ENCODE measurements around the gene SYT1. TPM values are rescaled to one million over a fixed set of nuclear protein-coding genes. Genes with fewer than 3 reads are reported as not detected.

SYT1 gene
- total RNA-seq, 4 donors from 2014 or later: 1.1 to 3.7 (median 1.9) TPM

GRCh38 chr12:79275631-79276030 lies 411.1 kb downstream of the SYT1 start:
- TF ChIP-seq, protein P1, sequence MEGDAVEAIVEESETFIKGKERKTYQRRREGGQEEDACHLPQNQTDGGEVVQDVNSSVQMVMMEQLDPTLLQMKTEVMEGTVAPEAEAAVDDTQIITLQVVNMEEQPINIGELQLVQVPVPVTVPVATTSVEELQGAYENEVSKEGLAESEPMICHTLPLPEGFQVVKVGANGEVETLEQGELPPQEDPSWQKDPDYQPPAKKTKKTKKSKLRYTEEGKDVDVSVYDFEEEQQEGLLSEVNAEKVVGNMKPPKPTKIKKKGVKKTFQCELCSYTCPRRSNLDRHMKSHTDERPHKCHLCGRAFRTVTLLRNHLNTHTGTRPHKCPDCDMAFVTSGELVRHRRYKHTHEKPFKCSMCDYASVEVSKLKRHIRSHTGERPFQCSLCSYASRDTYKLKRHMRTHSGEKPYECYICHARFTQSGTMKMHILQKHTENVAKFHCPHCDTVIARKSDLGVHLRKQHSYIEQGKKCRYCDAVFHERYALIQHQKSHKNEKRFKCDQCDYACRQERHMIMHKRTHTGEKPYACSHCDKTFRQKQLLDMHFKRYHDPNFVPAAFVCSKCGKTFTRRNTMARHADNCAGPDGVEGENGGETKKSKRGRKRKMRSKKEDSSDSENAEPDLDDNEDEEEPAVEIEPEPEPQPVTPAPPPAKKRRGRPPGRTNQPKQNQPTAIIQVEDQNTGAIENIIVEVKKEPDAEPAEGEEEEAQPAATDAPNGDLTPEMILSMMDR (IDR thresholded peaks at IDR 0.05; ENCODE audit: low read depth): no peak

GRCh38 chr12:79283364-79283763 lies 418.8 kb downstream of the SYT1 start:
- TF ChIP-seq, protein P1 (IDR thresholded peaks at IDR 0.05; ENCODE audit: low read depth): no peak

DNA sequence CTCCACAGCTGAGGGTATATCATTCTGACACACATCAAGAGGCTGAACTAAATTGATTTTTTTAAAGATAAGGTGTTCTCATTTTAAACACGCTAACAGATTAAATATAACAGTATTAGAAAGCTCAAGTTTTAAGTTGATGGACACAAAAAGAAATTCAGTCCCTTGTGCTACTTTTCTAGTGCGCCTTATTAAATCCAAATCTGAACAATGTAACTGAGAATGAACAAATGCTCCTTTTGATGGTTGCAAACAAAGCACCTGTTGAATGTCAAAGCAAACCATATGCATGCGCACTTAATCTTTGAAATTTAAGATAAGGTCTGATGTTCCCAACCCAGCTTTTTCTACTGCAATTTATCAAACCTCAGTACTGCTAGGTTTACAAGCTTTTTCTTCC lies 424.3 kb downstream of the SYT1 start:
- TF ChIP-seq, protein P1 (IDR thresholded peaks at IDR 0.05; ENCODE audit: low read depth): no peak

DNA sequence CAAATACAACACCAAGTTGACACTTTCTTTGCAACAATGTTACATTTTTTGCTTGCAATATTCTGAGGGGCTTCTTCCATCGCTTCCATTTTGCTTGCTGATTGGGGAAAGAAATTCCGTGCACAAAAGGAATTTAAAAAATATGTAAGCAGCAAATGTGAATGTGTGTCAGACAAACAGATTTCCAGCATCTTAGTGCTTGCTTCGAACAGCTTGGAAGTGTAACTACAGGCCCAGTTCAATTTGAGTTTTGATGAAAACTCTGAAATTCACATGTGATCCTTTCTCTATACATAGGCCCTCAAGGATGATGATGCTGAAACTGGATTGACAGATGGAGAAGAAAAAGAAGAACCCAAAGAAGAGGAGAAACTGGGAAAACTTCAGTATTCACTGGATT lies 427.1 kb downstream of the SYT1 start:
- TF ChIP-seq, protein P1 (IDR thresholded peaks at IDR 0.05; ENCODE audit: low read depth): no peak

- TF ChIP-seq, protein P1 (IDR thresholded peaks at IDR 0.05; ENCODE audit: low read depth): no peak
Measured at GRCh38 chr12:79294590-79294989, 430.0 kb downstream of the SYT1 start.

DNA sequence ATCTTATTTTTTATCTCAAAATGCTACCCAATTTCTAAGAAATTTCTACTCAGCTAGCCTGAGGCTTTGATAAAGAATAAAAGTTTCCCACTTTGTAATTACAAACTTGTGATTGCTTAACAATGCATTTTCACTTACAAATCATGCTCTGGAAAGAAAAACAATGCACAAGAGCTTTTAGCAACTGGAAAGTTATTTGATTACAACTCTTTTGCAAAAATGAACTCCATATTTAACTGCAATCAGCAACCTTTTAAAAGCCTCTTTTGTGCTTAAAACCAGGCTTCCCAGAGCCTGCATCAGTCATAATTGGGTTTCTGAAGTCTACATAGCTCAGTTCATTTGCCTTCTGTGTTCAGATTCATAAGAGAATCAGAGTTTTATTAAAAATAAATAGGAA lies 431.0 kb downstream of the SYT1 start:
- TF ChIP-seq, protein P1 (IDR thresholded peaks at IDR 0.05; ENCODE audit: low read depth): no peak

DNA sequence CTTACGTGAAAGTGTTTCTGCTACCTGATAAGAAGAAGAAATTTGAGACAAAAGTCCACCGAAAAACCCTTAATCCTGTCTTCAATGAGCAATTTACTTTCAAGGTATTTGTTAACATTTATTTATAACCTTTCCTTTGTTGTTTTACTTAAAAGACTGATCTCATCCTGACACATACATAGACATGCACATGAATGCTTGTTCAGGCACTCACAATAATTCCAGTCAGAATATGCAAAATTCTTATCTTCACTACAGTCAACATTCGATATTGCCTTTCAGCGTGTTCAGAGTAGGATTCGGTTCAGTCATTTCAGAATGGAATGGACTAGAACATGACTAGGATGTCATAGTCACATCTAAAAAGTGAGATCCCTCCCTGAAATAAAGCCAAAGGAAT lies 431.6 kb downstream of the SYT1 start:
- TF ChIP-seq, protein P1 (IDR thresholded peaks at IDR 0.05; ENCODE audit: low read depth): no peak
